DMS153 treated with DMSO at 0.1 percent for 48 hours (cell line): Measurements from ENCODE around the gene BRSK1.

Source experiments
- DNase-seq: peaks from one replicate; lab custom pipeline; 2025; ENCODE audit not compliant: unreplicated experiment; lab: John Stamatoyannopoulos, UW

Gene BRSK1

GRCh38 chr19:55253842-55254624, 29.8 kb upstream of the BRSK1 start:
- DNase-seq = peak; percentile 45

- no peak for DNase-seq
Measured at GRCh38 chr19:55254625-55254977, 29.2 kb upstream of the BRSK1 start.

- DNase-seq = no peak
Measured at GRCh38 chr19:55255618-55256423, 28.0 kb upstream of the BRSK1 start.

GRCh38 chr19:55256562-55257460, 27.0 kb upstream of the BRSK1 start:
- DNase-seq = no peak

- DNase-seq = no peak
Measured at GRCh38 chr19:55257461-55258420, 26.1 kb upstream of the BRSK1 start.

- DNase-seq = no peak
Measured at GRCh38 chr19:55258476-55258827, 25.3 kb upstream of the BRSK1 start.

GRCh38 chr19:55258828-55259539, 24.8 kb upstream of the BRSK1 start, which contains the start of gene PPP6R1:
TSS of gene PPP6R1 (minus strand) at chr19:55259017. CDS start at chr19:55247103, 11,914 bp downstream.
- peak; percentile 96 for DNase-seq

GRCh38 chr19:55259540-55260210, 24.1 kb upstream of the BRSK1 start:
- DNase-seq = no peak

GRCh38 chr19:55261671-55262126, 22.1 kb upstream of the BRSK1 start:
- DNase-seq = no peak

- no peak for DNase-seq
Measured at GRCh38 chr19:55262359-55262758, 21.4 kb upstream of the BRSK1 start.

- DNase-seq = no peak
Measured at GRCh38 chr19:55264531-55264930, 19.3 kb upstream of the BRSK1 start.

- no peak for DNase-seq
Measured at GRCh38 chr19:55265173-55265572, 18.6 kb upstream of the BRSK1 start.

- no peak for DNase-seq
Measured at GRCh38 chr19:55265723-55266386, 17.9 kb upstream of the BRSK1 start.

GRCh38 chr19:55266404-55266803, 17.4 kb upstream of the BRSK1 start:
- DNase-seq = no peak

GRCh38 chr19:55266840-55267239, 17.0 kb upstream of the BRSK1 start:
- no peak for DNase-seq

GRCh38 chr19:55269299-55269698, 14.5 kb upstream of the BRSK1 start:
- DNase-seq = no peak

- no peak for DNase-seq
Measured at GRCh38 chr19:55270172-55270942, 13.4 kb upstream of the BRSK1 start.

GRCh38 chr19:55272142-55272541, 11.7 kb upstream of the BRSK1 start:
- no peak for DNase-seq
